ENCODE data around the gene PDC.
A peak's percentile ranks its signal among the peaks of the same experiment; 100 is the strongest.
"Not testable (repeated sequence)": the region's sequence is repeated elsewhere in the genome, so short reads cannot be mapped to it uniquely, and the experiment has no call there.

The PDC gene

DNA sequence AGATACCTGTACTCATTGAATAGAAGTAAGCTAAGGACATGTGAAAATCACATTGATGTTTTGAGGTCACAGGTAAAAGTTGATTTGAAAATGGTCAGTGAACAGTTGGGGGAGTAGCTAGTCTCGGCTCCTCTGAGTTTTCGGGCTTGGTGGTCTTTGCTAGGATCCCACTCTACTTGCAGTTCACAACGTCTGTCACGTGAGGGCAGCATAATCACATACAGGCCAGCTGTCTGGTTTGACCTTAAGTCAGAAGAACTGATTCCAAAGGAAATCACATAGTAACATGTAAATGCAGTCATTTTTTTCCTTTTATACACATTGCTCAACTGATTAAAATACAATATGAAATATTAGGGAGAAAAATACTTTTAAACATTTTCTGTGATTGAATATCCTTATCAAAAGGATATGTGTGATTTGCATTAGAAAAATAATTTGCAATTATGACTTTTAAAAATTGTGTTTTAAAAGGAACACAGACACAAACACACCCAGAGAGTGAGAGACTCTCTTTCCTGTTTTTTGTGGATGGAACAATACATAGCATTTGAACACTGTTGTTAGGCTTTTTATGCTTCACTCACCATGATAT is 21.8 kb upstream of the PDC start:
- Mint-ChIP-seq H3K4me3 (no peak overlapping the region), H3K9me3 (no peaks in the 10 kb centered on the region), H3K4me1 (no peaks in the 10 kb centered on the region), H3K27ac (no peak overlapping the region), H3K36me3 (no peaks in the 10 kb centered on the region)
- DNase-seq (ENCODE audit: low spot score in 2 of 2) (peak; percentile 18 to 70), ATAC-seq (peak; percentile 40)

DNA sequence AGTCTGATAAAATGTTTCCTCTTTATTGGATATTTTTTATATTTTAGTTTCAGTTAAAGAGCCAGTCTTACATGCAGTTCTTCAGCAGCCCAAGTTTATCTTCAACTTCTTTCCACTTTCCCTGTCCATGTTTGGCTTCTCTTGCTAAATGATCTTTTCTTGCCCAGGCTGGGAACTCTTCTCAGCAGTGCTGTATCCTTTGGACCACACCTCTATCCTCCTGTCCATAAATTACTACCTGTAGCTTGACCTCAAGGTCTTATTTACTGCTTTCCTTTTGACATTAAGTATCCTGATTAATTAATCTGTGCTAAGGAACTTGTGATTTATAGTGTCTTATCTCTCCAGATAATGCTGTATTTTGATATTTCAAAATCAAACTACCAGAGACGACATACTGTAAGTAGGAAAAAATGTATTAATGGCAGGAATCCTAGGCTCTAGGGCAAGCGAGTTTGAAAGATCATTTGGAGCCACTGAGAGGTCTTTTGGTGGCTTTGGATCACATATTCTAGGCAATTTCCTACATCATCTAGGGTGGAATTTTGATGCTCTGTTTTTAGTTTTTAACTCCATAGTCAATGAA is 20.5 kb upstream of the PDC start:
- no peaks in the 10 kb centered on the region for H3K4me1 Mint-ChIP-seq
- no peak overlapping the region for H3K4me3 Mint-ChIP-seq
- no peak overlapping the region for H3K27ac Mint-ChIP-seq
- H3K9me3 Mint-ChIP-seq, result no peaks in the 10 kb centered on the region
- H3K36me3 Mint-ChIP-seq, result no peaks in the 10 kb centered on the region
- DNase-seq (ENCODE audit: low spot score in 2 of 2) (no peak), ATAC-seq (no peak)

DNA sequence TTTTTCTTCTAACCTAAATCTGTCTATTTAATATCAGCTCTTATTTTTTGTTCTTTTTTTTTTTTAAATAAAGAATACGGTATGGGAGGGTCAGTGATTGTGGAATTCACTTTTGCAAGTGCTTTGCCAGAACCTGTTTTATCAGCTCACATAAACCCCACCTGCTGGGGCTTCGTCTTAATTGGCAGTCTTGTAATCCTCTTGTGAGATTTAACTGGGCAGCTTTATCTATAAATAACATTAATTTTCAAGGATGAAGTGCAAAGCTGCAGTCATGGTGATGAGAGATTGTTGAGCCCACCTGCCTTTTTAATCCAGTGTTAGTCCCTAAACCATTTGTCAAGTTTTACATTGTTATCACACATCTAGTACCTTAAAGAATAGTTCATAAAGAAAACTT is 18.2 kb upstream of the PDC start:
- H3K4me3 Mint-ChIP-seq, result no peak overlapping the region
- DNase-seq (ENCODE audit: low spot score in 2 of 2), result no peak
- H3K27ac Mint-ChIP-seq, result no peak overlapping the region
- H3K9me3 Mint-ChIP-seq, result no peaks in the 10 kb centered on the region
- H3K4me1 Mint-ChIP-seq, result no peaks in the 10 kb centered on the region
- H3K36me3 Mint-ChIP-seq, result no peaks in the 10 kb centered on the region
- no peak for ATAC-seq

- H3K9me3 Mint-ChIP-seq, result no peaks in the 10 kb centered on the region
- no peak for DNase-seq (ENCODE audit: low spot score in 2 of 2)
- no peaks in the 10 kb centered on the region for H3K36me3 Mint-ChIP-seq
- no peak for ATAC-seq
- no peak overlapping the region for H3K4me3 Mint-ChIP-seq
- H3K4me1 Mint-ChIP-seq, result no peaks in the 10 kb centered on the region
- H3K27ac Mint-ChIP-seq, result no peak overlapping the region
Observed at GRCh38 chr1:186476264-186477040, 15.5 kb upstream of the PDC start.

DNA sequence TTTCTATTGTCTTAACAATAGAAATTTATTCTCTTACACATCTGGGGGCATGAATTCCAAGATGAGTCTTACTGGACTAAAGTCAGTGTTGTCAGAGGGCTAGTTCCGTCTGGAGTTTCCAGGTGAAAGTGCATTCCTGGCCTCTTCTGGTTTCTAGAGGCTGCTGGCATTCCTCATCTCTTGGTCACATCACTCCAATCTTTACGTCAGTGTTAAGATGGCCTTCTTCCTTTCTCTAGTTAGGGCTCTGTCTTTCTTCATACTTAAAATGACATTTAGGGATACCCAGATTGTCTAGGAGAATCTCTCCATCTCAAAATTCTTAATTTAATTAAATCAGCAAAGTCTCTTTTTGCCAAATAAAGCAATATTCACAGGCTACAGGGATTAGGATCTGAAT is 13.3 kb upstream of the PDC start:
- Mint-ChIP-seq H3K4me1 (no peaks in the 10 kb centered on the region), H3K27ac (no peak overlapping the region), H3K36me3 (no peaks in the 10 kb centered on the region), H3K4me3 (no peak overlapping the region), H3K9me3 (no peaks in the 10 kb centered on the region)
- no peak for DNase-seq (ENCODE audit: low spot score in 2 of 2)
- ATAC-seq, result no peak

DNA sequence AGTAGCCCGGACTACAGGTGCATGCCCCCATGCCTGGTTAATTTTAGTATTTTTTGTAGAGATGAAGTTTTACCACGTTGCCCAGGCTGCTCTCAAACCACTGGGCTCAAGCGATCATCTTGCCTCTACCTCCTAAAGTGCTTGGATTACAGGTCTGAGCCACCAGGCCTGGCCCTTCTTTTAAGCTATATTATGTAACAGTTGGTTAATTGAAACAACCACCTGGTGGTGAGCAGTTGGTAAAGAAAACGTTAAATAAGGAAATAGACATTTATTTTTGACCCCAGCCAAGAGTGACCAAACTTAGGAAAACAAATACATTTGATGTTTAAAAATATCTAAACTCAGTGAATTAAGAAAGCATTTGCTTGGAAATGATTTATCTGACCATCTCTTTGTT is 12.1 kb upstream of the PDC start:
- Mint-ChIP-seq H3K9me3 (no peaks in the 10 kb centered on the region), H3K4me3 (no peak overlapping the region)
- no peak for ATAC-seq

GRCh38 chr1:186465946-186466345 is 5.0 kb upstream of the PDC start:
- ATAC-seq (no peak), DNase-seq (ENCODE audit: low spot score in 2 of 2) (no peak)
- Mint-ChIP-seq H3K9me3 (no peaks in the 10 kb centered on the region), H3K4me1 (no peaks in the 10 kb centered on the region), H3K27ac (no peak overlapping the region), H3K36me3 (no peaks in the 10 kb centered on the region), H3K4me3 (no peak overlapping the region)

More for the DNA sequence above, 12.1 kb upstream of the PDC start:
- no peak overlapping the region for H3K27ac Mint-ChIP-seq
- no peaks in the 10 kb centered on the region for H3K36me3 Mint-ChIP-seq
- no peak for DNase-seq (ENCODE audit: low spot score in 2 of 2)
- H3K4me1 Mint-ChIP-seq, result no peaks in the 10 kb centered on the region

- not testable (repeated sequence) for H3K36me3 Mint-ChIP-seq; DNase-seq (ENCODE audit: low spot score in 2 of 2); H3K27ac Mint-ChIP-seq; H3K4me1 Mint-ChIP-seq; ATAC-seq; H3K9me3 Mint-ChIP-seq; H3K4me3 Mint-ChIP-seq
Observed at GRCh38 chr1:186465491-186465890, 4.6 kb upstream of the PDC start.

DNA sequence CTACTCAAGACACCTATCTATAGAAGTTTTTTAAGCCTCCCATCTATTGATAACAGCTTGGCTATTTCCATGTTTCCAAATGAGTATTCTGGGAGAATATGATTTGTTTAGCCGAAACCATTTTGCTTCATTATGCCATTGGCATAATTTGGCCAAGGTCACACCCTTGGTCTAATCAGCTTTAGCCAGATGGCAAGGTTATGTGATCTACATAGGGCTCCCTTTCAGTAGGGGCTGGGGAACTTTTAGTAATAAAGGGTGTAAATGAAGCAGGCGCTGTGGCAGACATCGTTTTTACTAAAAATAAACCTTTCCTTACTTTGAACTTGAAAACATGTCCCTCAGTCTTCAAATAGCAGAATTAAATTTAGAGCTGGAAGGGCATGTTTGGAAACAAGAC is 3.0 kb upstream of the PDC start:
- no peak overlapping the region for H3K4me3 Mint-ChIP-seq
- no peaks in the 10 kb centered on the region for H3K9me3 Mint-ChIP-seq
- DNase-seq (ENCODE audit: low spot score in 2 of 2), result no peak
- H3K36me3 Mint-ChIP-seq, result no peaks in the 10 kb centered on the region
- no peak for ATAC-seq
- H3K27ac Mint-ChIP-seq, result no peak overlapping the region
- no peaks in the 10 kb centered on the region for H3K4me1 Mint-ChIP-seq

GRCh38 chr1:186463511-186463910 is 2.6 kb upstream of the PDC start:
- no peak for DNase-seq (ENCODE audit: low spot score in 2 of 2)
- Mint-ChIP-seq H3K9me3 (no peaks in the 10 kb centered on the region), H3K4me1 (no peaks in the 10 kb centered on the region), H3K27ac (no peak overlapping the region), H3K4me3 (no peak overlapping the region), H3K36me3 (no peaks in the 10 kb centered on the region)
- ATAC-seq, result no peak

DNA sequence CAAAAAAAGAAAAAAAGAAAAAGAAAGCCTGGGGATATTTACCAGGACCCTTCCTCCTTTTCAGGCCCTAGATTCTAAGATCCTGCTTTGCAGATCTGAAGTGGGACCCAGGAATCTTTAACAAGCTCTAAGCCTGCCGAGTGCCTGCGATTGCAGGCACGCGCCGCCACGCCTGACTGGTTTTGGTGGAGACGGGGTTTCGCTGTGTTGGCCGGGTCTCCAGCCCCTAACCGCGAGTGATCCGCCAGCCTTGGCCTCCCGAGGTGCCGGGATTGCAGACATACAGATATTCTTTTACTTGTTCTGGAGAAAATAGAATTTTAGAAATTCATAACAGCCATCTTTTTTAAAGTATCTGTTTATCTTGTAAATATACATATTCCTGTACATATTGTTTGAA is 1.8 kb downstream of the PDC start:
- H3K4me3 Mint-ChIP-seq, H3K9me3 Mint-ChIP-seq: not testable (repeated sequence)

GRCh38 chr1:186456729-186457255 is 4.1 kb downstream of the PDC start:
- DNase-seq (ENCODE audit: low spot score in 2 of 2) (no peak), ATAC-seq (no peak)
- H3K4me3 Mint-ChIP-seq, result no peak overlapping the region
- H3K4me1 Mint-ChIP-seq, result no peaks in the 10 kb centered on the region
- no peaks in the 10 kb centered on the region for H3K9me3 Mint-ChIP-seq
- H3K27ac Mint-ChIP-seq, result no peak overlapping the region
- no peaks in the 10 kb centered on the region for H3K36me3 Mint-ChIP-seq

More for the DNA sequence above, 1.8 kb downstream of the PDC start:
- H3K4me1 Mint-ChIP-seq; H3K27ac Mint-ChIP-seq; H3K36me3 Mint-ChIP-seq; ATAC-seq; DNase-seq (ENCODE audit: low spot score in 2 of 2): not testable (repeated sequence)

- Mint-ChIP-seq H3K27ac (no peak overlapping the region), H3K36me3 (no peaks in the 10 kb centered on the region), H3K4me1 (no peaks in the 10 kb centered on the region), H3K4me3 (no peak overlapping the region), H3K9me3 (no peaks in the 10 kb centered on the region)
- DNase-seq (ENCODE audit: low spot score in 2 of 2), result no peak
- no peak for ATAC-seq
Observed at GRCh38 chr1:186454981-186455380, 5.9 kb downstream of the PDC start.

DNA sequence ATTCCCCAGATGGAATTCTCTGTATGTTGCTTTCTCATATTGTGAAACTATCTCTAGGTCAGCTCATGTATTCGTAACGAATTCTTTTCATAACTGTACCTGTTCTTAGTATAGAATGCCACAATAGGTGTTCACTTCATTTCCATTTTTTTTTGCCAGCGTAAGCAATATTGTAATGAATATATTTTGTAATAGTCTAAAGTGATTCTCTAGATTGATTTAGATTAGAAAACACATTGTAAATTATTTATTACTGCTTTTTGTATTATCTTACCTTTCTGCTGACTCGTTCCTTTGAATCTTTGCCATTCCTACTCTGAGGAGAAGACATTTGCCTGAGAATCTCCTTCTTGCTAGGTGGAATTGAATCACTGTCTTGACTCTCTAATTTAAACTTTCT is 14.8 kb downstream of the PDC start:
- Mint-ChIP-seq H3K36me3 (no peaks in the 10 kb centered on the region), H3K27ac (no peak overlapping the region), H3K4me3 (no peak overlapping the region), H3K9me3 (no peaks in the 10 kb centered on the region), H3K4me1 (peaks cover 7% of the 10 kb centered on the region)
- ATAC-seq (no peak), DNase-seq (ENCODE audit: low spot score in 2 of 2) (no peak)

GRCh38 chr1:186443638-186444037 is 17.3 kb downstream of the PDC start:
- no peak overlapping the region for H3K4me3 Mint-ChIP-seq
- ATAC-seq (peak; percentile 77), DNase-seq (ENCODE audit: low spot score in 2 of 2) (no peak)
- H3K27ac Mint-ChIP-seq, result no peak overlapping the region
- H3K36me3 Mint-ChIP-seq, result no peaks in the 10 kb centered on the region
- H3K9me3 Mint-ChIP-seq, result no peaks in the 10 kb centered on the region
- peaks cover 7% of the 10 kb centered on the region for H3K4me1 Mint-ChIP-seq

Data from stimulated activated effector memory CD8-positive, alpha-beta T cell treated with anti-CD3 and anti-CD28 coated beads, Interleukin-12 subunit alpha, Interleukin-12 subunit beta, amount 100 ng/mL, for 72 hours (primary cell).